HEK293 (cell line): ENCODE measurements around the gene DHX40.

Source experiments
- CTCF ChIA-PET: fragments of 350-600 bp; formaldehyde crosslinking; extraction: SDS; loops from one replicate; lab custom pipeline; 2021; ENCODE audit warnings: antibody characterized with exemption; lab: Yijun Ruan, JAX
- POLR2A ChIA-PET: fragments of 300-600 bp; formaldehyde crosslinking; extraction: SDS; loops from one replicate; lab custom pipeline; 2020; ENCODE audit warnings: antibody characterized with exemption, inconsistent platforms; lab: Yijun Ruan, JAX
- H3K27ac ChIP-seq: fragments of 200-500 bp; sonication (Bioruptor generic); 2 replicates; pipeline ENCODE4 v1.5.1; 2014; ENCODE audit warnings: low read depth, low read length, control low read depth, inconsistent platforms; ENCODE audit errors: extremely low read depth
- H3K36me3 ChIP-seq, 2 experiments: fragments of 200-500 bp in 1 of 2; sonication (Bioruptor generic) in 1 of 2; 1 replicate in 1 of 2; 2 replicates in 1 of 2; pipeline ENCODE4 v1.5.1; 2014 to 2017; ENCODE audit warnings: inconsistent platforms in 2 of 2, low read length in 2 of 2; ENCODE audit not compliant: control insufficient read depth in 2 of 2, insufficient read depth in 1 of 2
- H3K4me1 ChIP-seq: fragments of 200-500 bp; sonication (Bioruptor generic); 2 replicates; pipeline ENCODE4 v1.5.1; 2014; ENCODE audit warnings: mild to moderate bottlenecking, low read length, inconsistent platforms; ENCODE audit not compliant: control insufficient read depth, insufficient read depth
- H3K4me3 ChIP-seq: 2 replicates; pipeline ENCODE4 v1.5.1; 2011; ENCODE audit warnings: low read depth, mild to moderate bottlenecking, control low read depth, low read length, moderate library complexity
- H3K9me3 ChIP-seq: fragments of 200-500 bp; sonication (Bioruptor generic); 2 replicates; pipeline ENCODE4 v1.5.1; 2014; ENCODE audit warnings: low read depth, low read length, inconsistent platforms; ENCODE audit not compliant: control insufficient read depth, insufficient read depth
- GLIS1 ChIP-seq: fragments of 450-650 bp; formaldehyde crosslinking; IDR thresholded peaks from 2 replicates; pipeline ENCODE4 v1.5.1; 2016; ENCODE audit warnings: missing biosample characterization, missing genetic modification characterization
- HOXA7 ChIP-seq: sonication (generic); formaldehyde crosslinking; IDR thresholded peaks from 2 replicates; pipeline ENCODE4 v1.8.1; 2022; ENCODE audit warnings: missing genetic modification reagents, borderline replicate concordance
- MEIS1 ChIP-seq: sonication (generic); formaldehyde crosslinking; IDR thresholded peaks from 2 replicates; pipeline ENCODE4 v1.8.1; 2022; ENCODE audit warnings: missing genetic modification reagents, mild to moderate bottlenecking, borderline replicate concordance
- MZF1 ChIP-seq: fragments of 450-650 bp; formaldehyde crosslinking; IDR thresholded peaks from 2 replicates; pipeline ENCODE4 v1.5.1; 2017; ENCODE audit warnings: missing biosample characterization, missing genetic modification characterization, borderline replicate concordance
- PRDM6 ChIP-seq: fragments of 450-650 bp; formaldehyde crosslinking; IDR thresholded peaks from 2 replicates; pipeline ENCODE4 v1.5.1; 2017; ENCODE audit warnings: missing biosample characterization, missing genetic modification characterization
- SALL2 ChIP-seq: fragments of 450-650 bp; formaldehyde crosslinking; IDR thresholded peaks from 2 replicates; pipeline ENCODE4 v1.5.0; 2017; ENCODE audit warnings: missing biosample characterization, mild to moderate bottlenecking, missing genetic modification characterization, borderline replicate concordance
- SCRT1 ChIP-seq: fragments of 450-650 bp; formaldehyde crosslinking; IDR thresholded peaks from 2 replicates; pipeline ENCODE4 v1.5.1; 2016; ENCODE audit warnings: missing biosample characterization, missing genetic modification characterization, borderline replicate concordance
- SP2 ChIP-seq: fragments of 450-650 bp; formaldehyde crosslinking; IDR thresholded peaks from 2 replicates; pipeline ENCODE4 v1.5.1; 2016; ENCODE audit warnings: missing biosample characterization, missing genetic modification characterization
- SP3 ChIP-seq: fragments of 450-650 bp; formaldehyde crosslinking; IDR thresholded peaks from 2 replicates; pipeline ENCODE4 v1.5.1; 2016; ENCODE audit warnings: missing biosample characterization, missing genetic modification characterization
- ZBTB11 ChIP-seq: fragments of 450-650 bp; formaldehyde crosslinking; conservative IDR thresholded peaks from 2 replicates; pipeline ENCODE4 v1.5.1; 2016; ENCODE audit warnings: low read depth, missing biosample characterization, missing genetic modification characterization
- ZBTB21 ChIP-seq: fragments of 450-650 bp; formaldehyde crosslinking; IDR thresholded peaks from 2 replicates; pipeline ENCODE4 v1.5.1; 2017; ENCODE audit warnings: missing biosample characterization, missing genetic modification characterization
- ZIC2 ChIP-seq: fragments of 450-650 bp; formaldehyde crosslinking; IDR thresholded peaks from 2 replicates; pipeline ENCODE4 v1.5.1; 2016; ENCODE audit warnings: missing biosample characterization, missing genetic modification characterization
- ZNF132 ChIP-seq: fragments of 450-650 bp; formaldehyde crosslinking; IDR thresholded peaks from 2 replicates; pipeline ENCODE4 v1.5.1; 2017; ENCODE audit warnings: missing biosample characterization, missing genetic modification characterization, borderline replicate concordance
- ZNF138 ChIP-seq: fragments of 450-650 bp; formaldehyde crosslinking; IDR thresholded peaks from 2 replicates; pipeline ENCODE4 v1.5.1; 2016; ENCODE audit warnings: missing biosample characterization, missing genetic modification characterization, borderline replicate concordance
- ZNF16 ChIP-seq: fragments of 450-650 bp; formaldehyde crosslinking; IDR thresholded peaks from 2 replicates; pipeline ENCODE4 v1.5.1; 2016; ENCODE audit warnings: low read depth, missing biosample characterization, missing genetic modification characterization
- ZNF19 ChIP-seq: fragments of 450-650 bp; formaldehyde crosslinking; IDR thresholded peaks from 2 replicates; pipeline ENCODE4; 2016; ENCODE audit warnings: missing biosample characterization, missing genetic modification characterization, low read depth
- ZNF2 ChIP-seq: fragments of 450-650 bp; formaldehyde crosslinking; IDR thresholded peaks from 2 replicates; pipeline ENCODE4 v1.5.1; 2016; ENCODE audit warnings: missing biosample characterization, missing genetic modification characterization
- ZNF214 ChIP-seq: fragments of 450-650 bp; formaldehyde crosslinking; IDR thresholded peaks from 2 replicates; pipeline ENCODE4 v1.5.1; 2017; ENCODE audit warnings: missing biosample characterization, mild to moderate bottlenecking, missing genetic modification characterization, borderline replicate concordance
- ZNF274 ChIP-seq, 2 experiments: fragments of 200-500 bp in 1 of 2; fragments of 450-650 bp in 1 of 2; sonication (Bioruptor generic) in 1 of 2; formaldehyde crosslinking in 1 of 2; IDR thresholded peaks; 2 replicates each; pipeline versions ENCODE4 v1.5.1 to v1.6.1; 2014 to 2016; ENCODE audit warnings: borderline replicate concordance in 1 of 2, inconsistent platforms in 1 of 2, low read length in 1 of 2, missing biosample characterization in 1 of 2, missing genetic modification characterization in 1 of 2
- ZNF280C ChIP-seq: fragments of 450-650 bp; formaldehyde crosslinking; IDR thresholded peaks from 2 replicates; pipeline ENCODE4 v1.5.1; 2016; ENCODE audit warnings: missing biosample characterization, missing genetic modification characterization
- ZNF37A ChIP-seq: fragments of 450-650 bp; IDR thresholded peaks from 2 replicates; pipeline ENCODE4 v1.5.1; 2018; ENCODE audit warnings: missing biosample characterization, missing genetic modification characterization
- ZNF777 ChIP-seq: fragments of 450-650 bp; formaldehyde crosslinking; IDR thresholded peaks from 2 replicates; pipeline ENCODE4 v1.5.1; 2017; ENCODE audit warnings: missing biosample characterization, missing genetic modification characterization, borderline replicate concordance
- ZNF837 ChIP-seq: fragments of 450-650 bp; formaldehyde crosslinking; IDR thresholded peaks from 2 replicates; pipeline ENCODE4 v1.5.1; 2016; ENCODE audit warnings: missing biosample characterization, missing genetic modification characterization
- TF ChIP-seq, protein P1 (sequence below): fragments of 450-650 bp; formaldehyde crosslinking; IDR thresholded peaks from 2 replicates; pipeline ENCODE4; 2016; ENCODE audit warnings: missing biosample characterization, missing genetic modification characterization

DHX40 gene

GRCh38 chr17:59627770-59628171 is 62.4 kb downstream of the DHX40 start:
- Histone ChIP-seq H3K36me3 (peaks cover 0 to 20% of the 10 kb centered on the region in 2 experiments; a peak in 2 of 3 replicates), H3K4me3 (no peak overlapping the region), H3K27ac (no peak overlapping the region), H3K9me3 (no peaks in the 10 kb centered on the region), H3K4me1 (peaks cover 6% of the 10 kb centered on the region; the same call in 1 of the 2 replicates)
- CTCF ChIA-PET = interaction anchor here (0.8 kb wide), 1 partner anchor 107 kb away, joined by 3 read pairs; no protein-coding TSS in a partner anchor
- TF ChIP-seq ZNF214 (tag by site-specific recombination) (no peak), PRDM6 (tag by site-specific recombination) (0 out of 2 replicates have a peak, but pooled peaks have one; percentile 18)
- POLR2A ChIA-PET = no interaction called here

GRCh38 chr17:59629174-59629573 is 63.8 kb downstream of the DHX40 start:
- no peaks in the 10 kb centered on the region for H3K9me3 ChIP-seq
- H3K27ac ChIP-seq = no peak overlapping the region
- peaks cover 0 to 11% of the 10 kb centered on the region in 2 experiments; a peak in 2 of 3 replicates for H3K36me3 ChIP-seq
- no peak overlapping the region for H3K4me3 ChIP-seq
- ChIA-PET POLR2A (no interaction called here), CTCF (no interaction called here)
- TF ChIP-seq ZIC2 = no peak
- TF ChIP-seq SP3 (tag by site-specific recombination) = no peak
- TF ChIP-seq MZF1 (tag by site-specific recombination) = no peak
- TF ChIP-seq ZNF2 (tag by site-specific recombination) = no peak
- TF ChIP-seq ZNF274 (IDR thresholded peaks at IDR 0.05; ENCODE audit: low read length) = no peak
- no peak for TF ChIP-seq ZNF274 (tag by site-specific recombination; IDR thresholded peaks at IDR 0.05; ENCODE audit: borderline replicate concordance)
- no peak for TF ChIP-seq ZNF16 (tag by site-specific recombination)
- no peak for TF ChIP-seq ZNF214 (tag by site-specific recombination)
- no peak for TF ChIP-seq GLIS1
- TF ChIP-seq ZNF132 (tag by site-specific recombination) = no peak
- TF ChIP-seq ZNF777 (tag by site-specific recombination) = no peak
- no peak for TF ChIP-seq MEIS1 (CRISPR knock-in tag)
- no peak for TF ChIP-seq ZNF837
- TF ChIP-seq ZNF138 (tag by site-specific recombination) = no peak
- no peak for TF ChIP-seq ZNF37A (tag by site-specific recombination)
- TF ChIP-seq, protein P1, sequence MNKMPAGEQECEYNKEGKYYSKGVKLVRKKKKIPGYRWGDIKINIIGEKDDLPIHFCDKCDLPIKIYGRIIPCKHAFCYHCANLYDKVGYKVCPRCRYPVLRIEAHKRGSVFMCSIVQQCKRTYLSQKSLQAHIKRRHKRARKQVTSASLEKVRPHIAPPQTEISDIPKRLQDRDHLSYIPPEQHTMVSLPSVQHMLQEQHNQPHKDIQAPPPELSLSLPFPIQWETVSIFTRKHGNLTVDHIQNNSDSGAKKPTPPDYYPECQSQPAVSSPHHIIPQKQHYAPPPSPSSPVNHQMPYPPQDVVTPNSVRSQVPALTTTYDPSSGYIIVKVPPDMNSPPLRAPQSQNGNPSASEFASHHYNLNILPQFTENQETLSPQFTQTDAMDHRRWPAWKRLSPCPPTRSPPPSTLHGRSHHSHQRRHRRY (tag by site-specific recombination) = no peak
- TF ChIP-seq SP2 = no peak
- no peak for TF ChIP-seq ZNF19 (tag by site-specific recombination)
- no peak for TF ChIP-seq SALL2 (tag by site-specific recombination)
- no peak for TF ChIP-seq SCRT1 (tag by site-specific recombination)
- H3K4me1 ChIP-seq = peaks cover 6% of the 10 kb centered on the region; the same call in 1 of the 2 replicates

- Histone ChIP-seq H3K4me1 (peaks cover 6% of the 10 kb centered on the region; the same call in 1 of the 2 replicates), H3K9me3 (no peaks in the 10 kb centered on the region), H3K36me3 (peaks cover 0 to 15% of the 10 kb centered on the region in 2 experiments; a peak in 2 of 3 replicates), H3K4me3 (no peak overlapping the region), H3K27ac (no peak overlapping the region)
- ChIA-PET CTCF (no interaction called here), POLR2A (no interaction called here)
- no peak for TF ChIP-seq ZBTB11 (tag by site-specific recombination)
- no peak for TF ChIP-seq HOXA7 (CRISPR knock-in tag)
- no peak for TF ChIP-seq ZNF280C (tag by site-specific recombination)
- no peak for TF ChIP-seq ZBTB21 (tag by site-specific recombination)
- TF ChIP-seq ZNF777 (tag by site-specific recombination) = no peak
Measured at GRCh38 chr17:59631276-59631675, 65.9 kb downstream of the DHX40 start.
